ENCODE data around the gene PCGF3.

The PCGF3 gene

DNA sequence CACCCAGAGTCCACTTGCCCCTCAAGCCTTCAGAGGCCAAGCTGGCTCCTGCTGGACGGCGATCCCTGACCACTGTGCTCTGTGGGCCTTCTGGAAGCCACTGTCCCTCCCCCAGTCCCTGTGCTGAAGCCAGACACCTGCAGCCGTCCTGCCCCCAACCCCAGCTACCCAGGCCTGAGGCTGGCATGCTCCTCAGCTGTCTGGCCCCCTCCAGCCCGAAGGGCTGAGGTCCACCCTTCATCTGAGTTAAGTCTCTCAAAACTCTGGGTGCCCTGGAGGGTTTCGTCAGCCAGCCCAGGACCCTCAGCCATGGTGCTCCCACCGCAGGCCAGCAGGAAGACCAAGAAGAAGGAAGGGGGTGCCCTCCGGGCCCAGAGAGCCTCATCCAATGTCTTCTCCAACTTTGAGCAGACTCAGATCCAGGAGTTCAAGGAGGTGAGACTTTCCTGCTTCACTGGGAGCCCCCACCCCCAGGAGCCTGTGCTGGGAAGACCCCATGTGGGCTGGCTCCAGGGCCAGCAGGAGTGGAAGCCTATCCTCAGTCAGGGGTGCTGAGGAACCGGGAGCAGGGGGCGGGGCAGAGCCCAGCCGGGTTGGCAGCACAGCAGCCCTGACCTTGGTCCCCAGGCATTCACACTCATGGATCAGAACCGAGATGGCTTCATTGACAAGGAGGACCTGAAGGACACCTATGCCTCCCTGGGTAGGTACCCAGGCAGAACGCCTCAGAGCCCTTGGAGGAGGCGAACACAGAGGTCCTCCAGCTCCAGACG, 27.1 kb upstream of the PCGF3 start (continued):
- TF ChIP-seq SCRT2 (tag by site-specific recombination; IDR thresholded peaks at IDR 0.05) (no peak), ZNF658 (tag by site-specific recombination; IDR thresholded peaks at IDR 0.05) (no peak)

DNA sequence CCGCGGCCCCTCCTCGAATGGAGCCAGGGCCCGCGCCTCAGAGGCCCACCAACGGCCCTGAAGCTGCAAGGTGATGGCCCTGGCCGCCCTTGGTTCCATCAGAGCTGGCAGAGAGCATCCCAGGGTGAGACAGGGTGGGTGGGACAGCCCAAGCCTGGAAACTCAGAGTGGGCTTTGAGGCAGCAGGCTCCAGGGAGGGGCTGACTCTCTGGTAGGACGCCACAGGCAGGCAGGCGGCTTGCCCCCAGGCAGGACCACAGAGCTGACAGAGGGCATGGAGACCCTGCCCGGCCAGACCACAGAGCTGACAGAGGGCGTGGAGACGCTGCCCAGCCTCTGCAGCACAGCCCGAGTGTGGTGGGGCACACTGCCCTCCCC, 26.5 kb upstream of the PCGF3 start:
- Histone ChIP-seq H3K9me3 (ENCODE audit: control insufficient read depth, insufficient read depth, low read depth, low read length) (no peaks in the 10 kb centered on the region), H3K4me1 (ENCODE audit: control insufficient read depth, insufficient read depth, low read length) (peaks cover 3% of the 10 kb centered on the region), H3K36me3 (ENCODE audit: control insufficient read depth in 2 of 2, insufficient read depth in 1 of 2, low read length in 2 of 2) (peaks cover 0 to 8% of the 10 kb centered on the region in 2 experiments; a peak in 1 of 3 replicates), H3K27ac (ENCODE audit: extremely low read depth, low read depth, low read length) (no peak overlapping the region), H3K4me3 (ENCODE audit: low read depth, low read length) (no peak overlapping the region)
- CTCF ChIA-PET, result no interaction called here
- POLR2A ChIA-PET, result no interaction called here
- TF ChIP-seq ZNF530 (tag by site-specific recombination; IDR thresholded peaks at IDR 0.05; ENCODE audit: low read depth), result no peak
- TF ChIP-seq ZNF354C (tag by site-specific recombination; IDR thresholded peaks at IDR 0.05; ENCODE audit: borderline replicate concordance, low read depth), result no peak
- TF ChIP-seq, protein P1, sequence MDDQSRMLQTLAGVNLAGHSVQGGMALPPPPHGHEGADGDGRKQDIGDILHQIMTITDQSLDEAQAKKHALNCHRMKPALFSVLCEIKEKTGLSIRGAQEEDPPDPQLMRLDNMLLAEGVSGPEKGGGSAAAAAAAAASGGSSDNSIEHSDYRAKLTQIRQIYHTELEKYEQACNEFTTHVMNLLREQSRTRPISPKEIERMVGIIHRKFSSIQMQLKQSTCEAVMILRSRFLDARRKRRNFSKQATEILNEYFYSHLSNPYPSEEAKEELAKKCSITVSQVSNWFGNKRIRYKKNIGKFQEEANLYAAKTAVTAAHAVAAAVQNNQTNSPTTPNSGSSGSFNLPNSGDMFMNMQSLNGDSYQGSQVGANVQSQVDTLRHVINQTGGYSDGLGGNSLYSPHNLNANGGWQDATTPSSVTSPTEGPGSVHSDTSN (CRISPR knock-in tag; IDR thresholded peaks at IDR 0.05), result no peak
- TF ChIP-seq PRDM1 (tag by site-specific recombination; IDR thresholded peaks at IDR 0.05), result no peak
- no peak for TF ChIP-seq ZSCAN30 (tag by site-specific recombination; IDR thresholded peaks at IDR 0.05)

- no peak for TF ChIP-seq ZNF530 (tag by site-specific recombination; IDR thresholded peaks at IDR 0.05; ENCODE audit: low read depth)
- no peak for TF ChIP-seq SCRT1 (tag by site-specific recombination; IDR thresholded peaks at IDR 0.05; ENCODE audit: borderline replicate concordance)
- CTCF ChIA-PET, result interaction anchor here (0.8 kb wide), 1 partner anchor 172 kb away, joined by 4 read pairs; no protein-coding TSS in a partner anchor
- Histone ChIP-seq H3K4me1 (ENCODE audit: control insufficient read depth, insufficient read depth, low read length) (peaks cover 3% of the 10 kb centered on the region), H3K36me3 (ENCODE audit: control insufficient read depth in 2 of 2, insufficient read depth in 1 of 2, low read length in 2 of 2) (peaks cover 0 to 8% of the 10 kb centered on the region in 2 experiments; a peak in 1 of 3 replicates), H3K27ac (ENCODE audit: extremely low read depth, low read depth, low read length) (no peak overlapping the region), H3K4me3 (ENCODE audit: low read depth, low read length) (no peak overlapping the region), H3K9me3 (ENCODE audit: control insufficient read depth, insufficient read depth, low read depth, low read length) (no peaks in the 10 kb centered on the region)
- POLR2A ChIA-PET, result no interaction called here
Observed at GRCh38 chr4:679629-680028, 26.0 kb upstream of the PCGF3 start.

GRCh38 chr4:680091-680490, 25.5 kb upstream of the PCGF3 start:
- no peak overlapping the region for H3K4me3 ChIP-seq (ENCODE audit: low read depth, low read length)
- TF ChIP-seq ZNF23 (tag by site-specific recombination; IDR thresholded peaks at IDR 0.05; ENCODE audit: borderline replicate concordance) (no peak), GLI4 (tag by site-specific recombination; IDR thresholded peaks at IDR 0.05) (no peak), SALL2 (tag by site-specific recombination; IDR thresholded peaks at IDR 0.05; ENCODE audit: borderline replicate concordance) (no peak), ZNF473 (tag by site-specific recombination; IDR thresholded peaks at IDR 0.05) (no peak), ZSCAN23 (tag by site-specific recombination; IDR thresholded peaks at IDR 0.05) (no peak), ZNF624 (tag by site-specific recombination; IDR thresholded peaks at IDR 0.05) (no peak), ZNF639 (tag by site-specific recombination; IDR thresholded peaks at IDR 0.05) (no peak), TRIM28 (IDR thresholded peaks at IDR 0.05; ENCODE audit: borderline replicate concordance, low read length) (no peak), PRDM4 (tag by site-specific recombination; IDR thresholded peaks at IDR 0.05) (no peak), ZNF558 (tag by site-specific recombination; IDR thresholded peaks at IDR 0.05) (no peak), HOXD13 (CRISPR knock-in tag; IDR thresholded peaks at IDR 0.05; ENCODE audit: borderline replicate concordance) (no peak), ZNF596 (tag by site-specific recombination; IDR thresholded peaks at IDR 0.05) (no peak), ZNF768 (tag by site-specific recombination; IDR thresholded peaks at IDR 0.05) (no peak), ZSCAN30 (tag by site-specific recombination; IDR thresholded peaks at IDR 0.05) (no peak), HIC1 (tag by site-specific recombination; IDR thresholded peaks at IDR 0.05) (no peak), SCRT2 (tag by site-specific recombination; IDR thresholded peaks at IDR 0.05) (no peak)

More at GRCh38 chr4:680091-680490, 25.5 kb upstream of the PCGF3 start:
- Histone ChIP-seq H3K9me3 (ENCODE audit: control insufficient read depth, insufficient read depth, low read depth, low read length) (no peaks in the 10 kb centered on the region), H3K4me1 (ENCODE audit: control insufficient read depth, insufficient read depth, low read length) (peaks cover 3% of the 10 kb centered on the region), H3K36me3 (ENCODE audit: control insufficient read depth in 2 of 2, insufficient read depth in 1 of 2, low read length in 2 of 2) (peaks cover 0 to 8% of the 10 kb centered on the region in 2 experiments; a peak in 1 of 3 replicates), H3K27ac (ENCODE audit: extremely low read depth, low read depth, low read length) (no peak overlapping the region)
- CTCF ChIA-PET, result interaction anchor here (0.8 kb wide), 1 partner anchor 172 kb away, joined by 4 read pairs; no protein-coding TSS in a partner anchor
- POLR2A ChIA-PET, result no interaction called here
